Liver (tissue), 9 donors: ENCODE results near the gene DNTTIP2. TPM values are rescaled to one million over a fixed set of nuclear protein-coding genes. Genes with fewer than 3 reads are reported as not detected.

Experiments
- DNase-seq: peaks from one replicate; pipeline ENCODE4 v3.0.0-alpha.2; 2017; ENCODE audit warnings: low spot score
- H3K27ac ChIP-seq, 2 donors: one replicate each; pipeline ENCODE4 v1.7.0; 2013; ENCODE audit warnings: inconsistent platforms in 2 of 2, low read length in 2 of 2, control low read depth in 1 of 2, low read depth in 1 of 2, mild to moderate bottlenecking in 1 of 2
- H3K27me3 ChIP-seq, 4 donors: one replicate each; pipeline versions ENCODE4 v1.6.1 to v1.7.0; 2013; ENCODE audit warnings: low read length in 3 of 4, inconsistent platforms in 1 of 4, mild to moderate bottlenecking in 1 of 4, moderate library complexity in 1 of 4; ENCODE audit not compliant: control insufficient read depth in 4 of 4, insufficient read depth in 4 of 4
- H3K36me3 ChIP-seq, 4 donors: one replicate each; pipeline versions ENCODE4 v1.6.1 to v1.7.0; 2013; ENCODE audit warnings: low read length in 3 of 4, mild to moderate bottlenecking in 3 of 4, low read depth in 1 of 4, moderate library complexity in 1 of 4; ENCODE audit not compliant: control insufficient read depth in 4 of 4, insufficient read depth in 3 of 4
- H3K4me1 ChIP-seq, 4 donors: one replicate each; pipeline versions ENCODE4 v1.6.1 to v1.7.0; 2013; ENCODE audit warnings: low read length in 3 of 4, mild to moderate bottlenecking in 3 of 4, moderate library complexity in 1 of 4; ENCODE audit not compliant: control insufficient read depth in 4 of 4, insufficient read depth in 4 of 4
- H3K4me3 ChIP-seq, 3 donors: one replicate each; pipeline versions ENCODE4 v1.6.1 to v1.7.0; 2013; ENCODE audit warnings: low read length in 3 of 3, control low read depth in 1 of 3, low read depth in 1 of 3, mild to moderate bottlenecking in 1 of 3
- H3K9ac ChIP-seq, 2 donors: one replicate each; pipeline ENCODE4 v1.7.0; 2013; ENCODE audit warnings: low read length in 2 of 2, mild to moderate bottlenecking in 2 of 2, moderate library complexity in 2 of 2, control low read depth in 1 of 2, low read depth in 1 of 2
- H3K9me3 ChIP-seq, 4 donors: one replicate each; pipeline versions ENCODE4 v1.6.1 to v1.7.0; 2013; ENCODE audit warnings: low read length in 3 of 4; ENCODE audit not compliant: control insufficient read depth in 4 of 4
- ATF3 ChIP-seq: IDR thresholded peaks from 2 replicates; pipeline ENCODE4 v1.6.1; 2016; ENCODE audit warnings: antibody characterized with exemption
- CTCF ChIP-seq: fragments of 150-350 bp; IDR thresholded peaks from 2 replicates; pipeline ENCODE4 v1.5.1; 2017; ENCODE audit warnings: improper control_type of control experiment, low read depth, low read length; ENCODE audit not compliant: missing input control
- EGR1 ChIP-seq, 2 donors: IDR thresholded peaks; 2 replicates each; pipeline ENCODE4 v1.6.1; 2016 to 2018; ENCODE audit warnings: antibody characterized with exemption in 2 of 2, low read depth in 2 of 2
- FOXA1 ChIP-seq: IDR thresholded peaks from 2 replicates; pipeline ENCODE4 v1.6.1; 2016; ENCODE audit warnings: antibody characterized with exemption
- FOXA2 ChIP-seq: IDR thresholded peaks from 2 replicates; pipeline ENCODE4 v1.6.1; 2016; ENCODE audit warnings: antibody characterized with exemption
- GABPA ChIP-seq, 2 donors: IDR thresholded peaks in 1 of 2; conservative IDR thresholded peaks in 1 of 2; 2 replicates each; pipeline ENCODE4 v1.6.1; 2016; ENCODE audit warnings: antibody characterized with exemption in 2 of 2, mild to moderate bottlenecking in 1 of 2, moderate library complexity in 1 of 2
- HNF4A ChIP-seq, 2 donors: conservative IDR thresholded peaks; 2 replicates each; pipeline ENCODE4 v1.6.1; 2016; ENCODE audit warnings: antibody characterized with exemption in 2 of 2, mild to moderate bottlenecking in 2 of 2
- HNF4G ChIP-seq: IDR thresholded peaks from 2 replicates; pipeline ENCODE4 v1.6.1; 2016; ENCODE audit warnings: antibody characterized with exemption
- JUND ChIP-seq, 2 donors: IDR thresholded peaks; 2 replicates each; pipeline ENCODE4 v1.6.1; 2016; ENCODE audit warnings: antibody characterized with exemption in 2 of 2
- MAX ChIP-seq: IDR thresholded peaks from 2 replicates; pipeline ENCODE4 v1.6.1; 2016; ENCODE audit warnings: antibody characterized with exemption
- NR2F2 ChIP-seq: IDR thresholded peaks from 2 replicates; pipeline ENCODE4 v1.6.1; 2016; ENCODE audit warnings: antibody characterized with exemption
- RAD21 ChIP-seq, 2 donors: IDR thresholded peaks; 2 replicates each; pipeline ENCODE4 v1.6.1; 2016; ENCODE audit warnings: antibody characterized with exemption in 2 of 2, mild to moderate bottlenecking in 2 of 2
- REST ChIP-seq: IDR thresholded peaks from 2 replicates; pipeline ENCODE4 v1.6.1; 2016; ENCODE audit warnings: antibody characterized with exemption, mild to moderate bottlenecking
- RXRA ChIP-seq, 2 donors: IDR thresholded peaks; 2 replicates each; pipeline ENCODE4 v1.6.1; 2017 to 2018; ENCODE audit warnings: antibody characterized with exemption in 2 of 2, mild to moderate bottlenecking in 1 of 2
- SP1 ChIP-seq: IDR thresholded peaks from 2 replicates; pipeline ENCODE4 v1.6.1; 2018; ENCODE audit warnings: antibody characterized with exemption, mild to moderate bottlenecking
- TAF1 ChIP-seq: conservative IDR thresholded peaks from 2 replicates; pipeline ENCODE4 v1.6.1; 2016; ENCODE audit warnings: antibody characterized with exemption, mild to moderate bottlenecking
- YY1 ChIP-seq: IDR thresholded peaks from 2 replicates; pipeline ENCODE4 v1.6.1; 2016; ENCODE audit warnings: antibody characterized with exemption, mild to moderate bottlenecking
- ZBTB33 ChIP-seq: IDR thresholded peaks from 2 replicates; pipeline ENCODE4 v1.6.1; 2016; ENCODE audit warnings: antibody characterized with exemption
- WGBS: extraction: QIAGEN DNeasy Blood & Tissue Kit; methylation state at CpG from one replicate; pipeline ENCODE4 v1.1.7; 2013; 5-methylcytosine and 5-hydroxymethylcytosine counted together
- polyA plus RNA-seq, 2 donors: library from polyadenylated mRNA; stranded (reverse) in 1 of 2; unstranded in 1 of 2; fragments of 200-250 nt in 1 of 2; fragments of >200 nt in 1 of 2; fragmentation: Nextera tagmentation in 1 of 2; extraction: Ambion mirVana in 1 of 2; gene quantifications; one replicate each; pipeline versions ENCODE4 v1.2.1 to v1.2.3, GENCODE V29; 2013 to 2015
- total RNA-seq, 2 donors: library from RNA; depleted of rRNA; stranded (reverse); fragments of >200 nt; gene quantifications; one replicate each; pipeline ENCODE4 v1.2.3, GENCODE V29; 2014
- donor health status: healthy.
- donor health status: healthy.
- donor health status: healthy.
- donor health status: healthy.
- donor health status: healthy.

The DNTTIP2 gene
- 10 to 100 TPM; 12.8 to 14.0 TPM for total RNA-seq
- 10 to 100 TPM; 10.9 to 19.7 TPM for polyA plus RNA-seq

- WGBS = under 1% methylated on average over 50 of the region's 50 CpGs
- Histone ChIP-seq H3K9ac (peak within 1 kb of the TSS; percentile 86 to 97), H3K9me3 (no peaks in the 10 kb centered on the region), H3K27ac (peak within 1 kb of the TSS; percentile 94 to 96), H3K4me1 (peaks cover 3 to 29% (median 23%) of the 10 kb centered on the region in 4 donors), H3K36me3 (peaks cover 10 to 24% (median 21%) of the 10 kb centered on the region in 4 donors), H3K4me3 (peak within 1 kb of the TSS; percentile 82 to 99 (median 99)), H3K27me3 (no peaks in the 10 kb centered on the region)
- TF ChIP-seq YY1 (peak; percentile 97), REST (peak; percentile 93), SP1 (peak; percentile 74), ATF3 (no peak), JUND (IDR thresholded peaks at IDR 0.05) (no peak), ZBTB33 (peak; percentile 99), CTCF (no peak), FOXA2 (no peak), RXRA (IDR thresholded peaks at IDR 0.05) (peak; percentile 89 to 97), MAX (peak; percentile 73), HNF4G (no peak), GABPA (IDR thresholded peaks at IDR 0.05 in 1 of 2, conservative IDR thresholded peaks at IDR 0.05 in 1 of 2) (peak; percentile 84 to 97), RAD21 (IDR thresholded peaks at IDR 0.05) (peak; percentile 53 to 70), TAF1 (peak; percentile 95), NR2F2 (no peak), FOXA1 (peak; percentile 30), HNF4A (conservative IDR thresholded peaks at IDR 0.05) (peak; percentile 23 to 24), EGR1 (IDR thresholded peaks at IDR 0.05; ENCODE audit: low read depth in 2 of 2) (no peak)
- peak; percentile 88 for DNase-seq
Measured at GRCh38 chr1:93878889-93879586, at the start of gene DNTTIP2. Gene DNTTIP2, minus strand, starts transcription at chr1:93879206. Its CDS starts 58 bp downstream, at chr1:93879148.
